Measurements from ENCODE around the gene BRINP1. TPM values are rescaled to one million over a fixed set of nuclear protein-coding genes. Genes with fewer than 3 reads are reported as not detected.

Gene BRINP1
- total RNA-seq, 1 donor from 2014 or later, result 1.5 TPM

GRCh38 chr9:119159386-119159785, 209.8 kb downstream of the BRINP1 start:
- Histone ChIP-seq H3K4me1 (no peaks in the 10 kb centered on the region), H3K27ac (no peak overlapping the region), H3K9me3 (no peaks in the 10 kb centered on the region), H3K36me3 (no peaks in the 10 kb centered on the region), H3K4me3 (no peak overlapping the region), H3K27me3 (no peaks in the 10 kb centered on the region)
- ATAC-seq (no peak), DNase-seq (no peak)
- intact Hi-C loops (cut with DNase I), result no loop called here
- TF ChIP-seq, protein P1, sequence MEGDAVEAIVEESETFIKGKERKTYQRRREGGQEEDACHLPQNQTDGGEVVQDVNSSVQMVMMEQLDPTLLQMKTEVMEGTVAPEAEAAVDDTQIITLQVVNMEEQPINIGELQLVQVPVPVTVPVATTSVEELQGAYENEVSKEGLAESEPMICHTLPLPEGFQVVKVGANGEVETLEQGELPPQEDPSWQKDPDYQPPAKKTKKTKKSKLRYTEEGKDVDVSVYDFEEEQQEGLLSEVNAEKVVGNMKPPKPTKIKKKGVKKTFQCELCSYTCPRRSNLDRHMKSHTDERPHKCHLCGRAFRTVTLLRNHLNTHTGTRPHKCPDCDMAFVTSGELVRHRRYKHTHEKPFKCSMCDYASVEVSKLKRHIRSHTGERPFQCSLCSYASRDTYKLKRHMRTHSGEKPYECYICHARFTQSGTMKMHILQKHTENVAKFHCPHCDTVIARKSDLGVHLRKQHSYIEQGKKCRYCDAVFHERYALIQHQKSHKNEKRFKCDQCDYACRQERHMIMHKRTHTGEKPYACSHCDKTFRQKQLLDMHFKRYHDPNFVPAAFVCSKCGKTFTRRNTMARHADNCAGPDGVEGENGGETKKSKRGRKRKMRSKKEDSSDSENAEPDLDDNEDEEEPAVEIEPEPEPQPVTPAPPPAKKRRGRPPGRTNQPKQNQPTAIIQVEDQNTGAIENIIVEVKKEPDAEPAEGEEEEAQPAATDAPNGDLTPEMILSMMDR (IDR thresholded peaks at IDR 0.05), result no peak

DNA sequence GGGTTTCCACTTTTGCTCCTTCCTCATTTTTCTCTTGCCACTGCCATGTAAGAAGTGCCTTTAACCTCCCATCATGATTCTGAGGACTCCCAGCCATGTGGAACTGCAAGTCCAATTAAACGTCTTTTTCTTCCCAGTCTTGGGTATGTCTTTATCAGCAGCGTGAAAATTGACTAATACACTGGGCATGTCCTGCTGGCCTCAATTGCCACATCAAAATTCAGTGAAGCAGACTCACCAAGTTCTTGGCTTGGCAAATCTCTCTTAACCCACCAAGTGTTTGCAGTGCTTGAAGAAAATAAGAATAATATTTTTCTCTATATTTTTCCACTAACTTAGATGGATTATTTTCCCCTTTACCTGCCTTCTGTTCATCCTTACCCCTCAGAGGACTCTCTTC, 212.0 kb downstream of the BRINP1 start:
- no peak overlapping the region for H3K4me3 ChIP-seq
- H3K9me3 ChIP-seq, result no peaks in the 10 kb centered on the region
- no peaks in the 10 kb centered on the region for H3K36me3 ChIP-seq
- ATAC-seq, result no peak
- no peak overlapping the region for H3K27ac ChIP-seq
- DNase-seq, result no peak
- TF ChIP-seq, protein P1 (IDR thresholded peaks at IDR 0.05), result no peak
- intact Hi-C loops (cut with DNase I), result no loop called here
- H3K27me3 ChIP-seq, result no peaks in the 10 kb centered on the region
- H3K4me1 ChIP-seq, result no peaks in the 10 kb centered on the region

DNA sequence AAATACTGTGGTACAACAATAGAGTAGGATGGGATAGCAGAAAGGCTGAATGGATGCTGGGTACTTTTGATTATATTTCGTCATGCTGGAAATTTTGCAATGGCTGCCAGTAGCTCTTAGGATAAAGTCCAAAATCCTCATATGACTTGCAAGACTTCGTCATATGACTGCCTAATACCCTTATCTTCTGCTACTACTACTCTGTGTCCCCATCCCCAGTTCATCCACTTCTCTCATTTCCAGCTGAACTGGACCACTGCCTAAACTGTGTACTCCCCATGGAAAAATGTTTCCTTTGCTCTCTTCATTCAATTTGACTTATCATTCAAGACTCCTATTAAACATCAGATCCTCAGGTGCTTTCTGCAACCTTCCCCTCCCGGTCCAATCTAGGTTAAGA, 212.9 kb downstream of the BRINP1 start:
- TF ChIP-seq, protein P1 (IDR thresholded peaks at IDR 0.05), result no peak
- DNase-seq (no peak), ATAC-seq (no peak)
- intact Hi-C loops (cut with DNase I), result no loop called here
- Histone ChIP-seq H3K4me3 (no peak overlapping the region), H3K36me3 (no peaks in the 10 kb centered on the region), H3K4me1 (no peaks in the 10 kb centered on the region), H3K27ac (no peak overlapping the region), H3K27me3 (no peaks in the 10 kb centered on the region), H3K9me3 (no peaks in the 10 kb centered on the region)

- no peak for ATAC-seq
- Histone ChIP-seq H3K27ac (no peak overlapping the region), H3K27me3 (no peaks in the 10 kb centered on the region), H3K36me3 (no peaks in the 10 kb centered on the region), H3K4me3 (no peak overlapping the region), H3K9me3 (no peaks in the 10 kb centered on the region), H3K4me1 (no peaks in the 10 kb centered on the region)
- intact Hi-C loops (cut with DNase I), result no loop called here
- TF ChIP-seq, protein P1 (IDR thresholded peaks at IDR 0.05), result no peak
- DNase-seq, result no peak
Observed at GRCh38 chr9:119154527-119154926, 214.7 kb downstream of the BRINP1 start.

DNA sequence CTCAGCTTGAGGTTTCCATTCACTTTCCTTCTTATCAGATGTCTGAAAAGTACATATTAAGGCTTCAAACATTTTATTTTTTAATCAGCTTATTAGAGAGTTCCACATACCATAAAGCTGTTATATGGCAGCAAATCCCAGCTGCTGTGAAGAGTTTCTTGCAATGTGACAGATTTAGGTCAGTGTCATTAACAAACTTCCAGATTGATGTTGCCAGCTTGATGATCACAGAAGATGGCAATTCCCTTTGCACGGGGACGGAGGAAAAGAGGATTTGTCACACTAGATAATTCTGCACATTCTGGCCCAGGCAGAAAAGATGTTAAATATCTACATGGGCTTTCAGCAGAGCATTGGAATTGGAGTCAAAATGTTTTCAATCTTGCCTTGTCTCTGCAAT, 215.8 kb downstream of the BRINP1 start:
- Histone ChIP-seq H3K4me1 (no peaks in the 10 kb centered on the region), H3K9me3 (no peaks in the 10 kb centered on the region), H3K27ac (no peak overlapping the region), H3K27me3 (no peaks in the 10 kb centered on the region), H3K36me3 (no peaks in the 10 kb centered on the region), H3K4me3 (no peak overlapping the region)
- DNase-seq (no peak), ATAC-seq (no peak)
- TF ChIP-seq, protein P1 (IDR thresholded peaks at IDR 0.05), result no peak
- intact Hi-C loops (cut with DNase I), result no loop called here

DNA sequence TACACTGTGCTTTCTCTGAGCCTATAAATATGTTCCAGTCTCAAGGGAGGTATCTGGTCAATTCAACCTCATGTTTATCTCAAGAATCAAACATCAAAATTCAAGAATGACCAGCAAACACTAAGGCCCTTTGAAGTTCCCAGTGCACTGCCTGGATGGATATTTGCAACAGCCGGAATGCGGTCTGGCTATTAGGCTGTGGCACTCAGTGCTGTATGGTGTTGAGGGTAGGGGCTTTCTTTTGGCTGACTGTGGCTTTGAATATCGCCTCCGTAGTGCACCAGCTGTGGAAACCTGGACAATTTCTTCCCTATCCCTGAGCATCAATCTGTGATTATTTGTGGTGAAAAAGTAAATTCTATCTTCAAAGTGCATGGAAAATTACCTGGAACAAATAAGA, 220.4 kb downstream of the BRINP1 start:
- ATAC-seq (no peak), DNase-seq (no peak)
- no peaks in the 10 kb centered on the region for H3K36me3 ChIP-seq
- H3K27me3 ChIP-seq, result no peaks in the 10 kb centered on the region
- no peaks in the 10 kb centered on the region for H3K9me3 ChIP-seq
- no peak overlapping the region for H3K4me3 ChIP-seq
- intact Hi-C loops (cut with DNase I), result no loop called here
- no peaks in the 10 kb centered on the region for H3K4me1 ChIP-seq
- TF ChIP-seq, protein P1 (IDR thresholded peaks at IDR 0.05), result no peak
- H3K27ac ChIP-seq, result no peak overlapping the region

Data from upper lobe of right lung (tissue), 1 donor.